Neuronal stem cell (in vitro differentiated cells): ENCODE results near the gene HOXD9.

Experiments
- DNase-seq: peaks from one replicate; pipeline ENCODE4 v3.0.0-alpha.2; 2013; ENCODE audit warnings: low spot score
- H2AFZ ChIP-seq: one replicate; pipeline ENCODE4 v1.6.1; 2013; ENCODE audit warnings: mild to moderate bottlenecking, low read length, inconsistent platforms
- H2AK5ac ChIP-seq: 2 replicates; pipeline ENCODE4 v1.6.1; 2013; ENCODE audit warnings: low read depth, mild to moderate bottlenecking, inconsistent platforms, low read length, moderate library complexity, mixed read lengths
- H2BK120ac ChIP-seq: 2 replicates; pipeline ENCODE4 v1.6.1; 2013; ENCODE audit warnings: low read depth, mild to moderate bottlenecking, inconsistent platforms, low read length, moderate library complexity, mixed read lengths
- H2BK12ac ChIP-seq: one replicate; pipeline ENCODE4 v1.6.1; 2013; ENCODE audit warnings: low read length, inconsistent platforms
- H2BK15ac ChIP-seq: 2 replicates; pipeline ENCODE4 v1.6.1; 2013; ENCODE audit warnings: mild to moderate bottlenecking, low read length, inconsistent platforms, mixed read lengths
- H2BK5ac ChIP-seq: one replicate; pipeline ENCODE4 v1.6.1; 2013; ENCODE audit warnings: inconsistent platforms, mild to moderate bottlenecking, low read length, moderate library complexity
- H3K14ac ChIP-seq: one replicate; pipeline ENCODE4 v1.6.1; 2013; ENCODE audit warnings: low read length, inconsistent platforms
- H3K18ac ChIP-seq: 2 replicates; pipeline ENCODE4 v1.6.1; 2013; ENCODE audit warnings: low read length, inconsistent platforms
- H3K23ac ChIP-seq: 2 replicates; pipeline ENCODE4 v1.6.1; 2013; ENCODE audit warnings: low read depth, mild to moderate bottlenecking, mixed read lengths, low read length, inconsistent platforms; ENCODE audit not compliant: poor library complexity
- H3K27ac ChIP-seq: replicated peaks from 3 replicates; pipeline ENCODE4 v1.5.1; 2013; ENCODE audit warnings: low read length, inconsistent platforms
- H3K27me3 ChIP-seq, 3 experiments: 2 replicates each; pipeline ENCODE4 v1.6.1; 2013; ENCODE audit warnings: low read length in 3 of 3, mild to moderate bottlenecking in 2 of 3, inconsistent platforms in 1 of 3, low read depth in 1 of 3, mixed read lengths in 1 of 3, moderate library complexity in 1 of 3; ENCODE audit not compliant: control insufficient read depth in 3 of 3, insufficient read depth in 3 of 3
- H3K36me3 ChIP-seq, 2 donors: replicated peaks in 1 of 2; 2 replicates each; pipeline ENCODE4 v1.6.1; 2013; ENCODE audit warnings: low read length in 2 of 2; ENCODE audit not compliant: control insufficient read depth in 2 of 2, insufficient read depth in 2 of 2
- H3K4ac ChIP-seq: 2 replicates; pipeline ENCODE4 v1.6.1; 2013; ENCODE audit warnings: inconsistent platforms, mild to moderate bottlenecking, low read length, moderate library complexity
- H3K4me1 ChIP-seq, 2 donors: 1 replicate in 1 of 2; 2 replicates in 1 of 2; pipeline ENCODE4 v1.6.1; 2013; ENCODE audit warnings: low read length in 2 of 2, low read depth in 1 of 2; ENCODE audit not compliant: control insufficient read depth in 2 of 2, insufficient read depth in 1 of 2
- H3K4me2 ChIP-seq: one replicate; pipeline ENCODE4 v1.6.1; 2013; ENCODE audit warnings: mild to moderate bottlenecking, low read length, inconsistent platforms; ENCODE audit not compliant: insufficient read depth, poor library complexity, severe bottlenecking
- H3K4me3 ChIP-seq, 2 donors: 2 replicates each; pipeline ENCODE4 v1.5.1; 2013; ENCODE audit warnings: low read length in 2 of 2, mild to moderate bottlenecking in 2 of 2, inconsistent platforms in 1 of 2, moderate library complexity in 1 of 2
- H3K79me1 ChIP-seq: one replicate; pipeline ENCODE4 v1.6.1; 2013; ENCODE audit warnings: low read depth, mild to moderate bottlenecking, inconsistent platforms, low read length, moderate library complexity
- H3K9ac ChIP-seq: one replicate; pipeline ENCODE4 v1.6.1; 2013; ENCODE audit warnings: mild to moderate bottlenecking, low read depth, low read length, inconsistent platforms; ENCODE audit not compliant: poor library complexity
- H3K9me3 ChIP-seq, 2 donors: replicated peaks in 1 of 2; 2 replicates each; pipeline versions ENCODE3 to v1.6.1; 2013; ENCODE audit warnings: low read length in 2 of 2, mild to moderate bottlenecking in 2 of 2, inconsistent platforms in 1 of 2, low read depth in 1 of 2, mixed read lengths in 1 of 2, moderate library complexity in 1 of 2; ENCODE audit not compliant: control insufficient read depth in 2 of 2, insufficient read depth in 1 of 2
- H4K8ac ChIP-seq: one replicate; pipeline ENCODE4 v1.6.1; 2013; ENCODE audit warnings: low read depth, mild to moderate bottlenecking, inconsistent platforms, low read length, moderate library complexity
- H4K91ac ChIP-seq: one replicate; pipeline ENCODE4 v1.6.1; 2013; ENCODE audit warnings: low read length, low read depth, mild to moderate bottlenecking, inconsistent platforms; ENCODE audit not compliant: poor library complexity
- WGBS, 2 donors: extraction: QIAGEN DNeasy Blood & Tissue Kit; methylation state at CpG; one replicate each; pipeline ENCODE4 v1.1.7; 2013; ENCODE audit warnings: missing lambda C conversion rate in 2 of 2, mixed read lengths in 1 of 2; ENCODE audit not compliant: insufficient read length in 2 of 2, insufficient replicate concordance in 1 of 2; ENCODE audit errors: extremely low coverage in 2 of 2; 5-methylcytosine and 5-hydroxymethylcytosine counted together

Gene HOXD9

DNA sequence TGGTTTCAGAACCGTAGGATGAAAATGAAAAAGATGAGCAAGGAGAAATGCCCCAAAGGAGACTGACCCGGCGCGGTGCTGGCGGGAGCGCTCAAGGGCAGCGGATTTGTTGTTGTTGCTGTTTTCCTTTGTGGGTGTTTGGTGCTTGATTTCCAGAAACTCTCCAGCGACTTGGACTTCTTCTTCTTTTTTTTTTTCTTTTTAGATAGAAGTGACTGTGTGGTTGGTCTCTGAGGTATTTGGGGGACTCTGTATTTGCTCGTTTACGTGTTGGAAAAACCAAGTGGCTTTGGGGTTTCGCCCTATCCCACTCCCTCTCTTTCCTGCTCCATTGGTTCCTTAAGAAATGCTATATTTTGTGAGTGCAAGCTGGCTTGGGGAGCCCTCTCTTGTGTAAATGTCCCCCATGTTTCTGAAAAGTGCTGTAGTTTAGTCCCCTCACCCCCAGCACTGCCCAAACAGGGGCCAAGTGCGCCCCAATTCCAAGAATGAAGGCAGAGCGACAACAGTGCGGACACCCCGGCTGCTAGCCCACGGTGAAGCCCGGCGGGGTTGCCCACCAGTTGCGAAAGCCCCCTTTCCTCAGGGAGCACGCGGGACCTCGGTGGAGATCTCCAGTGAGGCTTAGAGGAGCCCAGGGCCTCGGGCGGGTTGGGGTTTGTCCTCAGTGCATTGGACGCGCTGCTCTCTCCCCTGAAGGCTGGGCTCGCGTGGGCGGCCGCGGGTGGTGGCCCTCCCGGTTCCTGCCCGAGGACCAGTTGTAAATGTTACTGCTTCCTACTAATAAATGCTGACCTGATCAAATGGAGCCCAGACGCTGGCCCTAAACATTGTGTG is 1.8 kb downstream of the HOXD9 start:
- Histone ChIP-seq H2BK120ac (no peak overlapping the region), H4K8ac (no peak overlapping the region), H3K14ac (no peak overlapping the region), H3K9ac (no peak overlapping the region), H2AK5ac (no peak overlapping the region), H3K4me1 (peaks cover 0 to 5% of the 10 kb centered on the region in 2 donors), H2BK15ac (no peak overlapping the region), H3K18ac (no peak overlapping the region), H2BK12ac (no peak overlapping the region), H3K36me3 (no peaks in the 10 kb centered on the region), H2AFZ (no peak overlapping the region), H3K27ac (no peak overlapping the region), H2BK5ac (no peak overlapping the region), H3K4ac (no peak overlapping the region), H4K91ac (no peak overlapping the region), H3K4me2 (no peak overlapping the region), H3K4me3 (no peak overlapping the region), H3K79me1 (no peaks in the 10 kb centered on the region), H3K9me3 (no peaks in the 10 kb centered on the region), H3K23ac (peak overlapping the region; percentile 26), H3K27me3 (peaks cover 67 to 100% (median 93%) of the 10 kb centered on the region in 3 experiments)
- DNase-seq: no peak
- WGBS, 2 donors: no CpG with 5 or more reads among the region's 34 CpGs

DNA sequence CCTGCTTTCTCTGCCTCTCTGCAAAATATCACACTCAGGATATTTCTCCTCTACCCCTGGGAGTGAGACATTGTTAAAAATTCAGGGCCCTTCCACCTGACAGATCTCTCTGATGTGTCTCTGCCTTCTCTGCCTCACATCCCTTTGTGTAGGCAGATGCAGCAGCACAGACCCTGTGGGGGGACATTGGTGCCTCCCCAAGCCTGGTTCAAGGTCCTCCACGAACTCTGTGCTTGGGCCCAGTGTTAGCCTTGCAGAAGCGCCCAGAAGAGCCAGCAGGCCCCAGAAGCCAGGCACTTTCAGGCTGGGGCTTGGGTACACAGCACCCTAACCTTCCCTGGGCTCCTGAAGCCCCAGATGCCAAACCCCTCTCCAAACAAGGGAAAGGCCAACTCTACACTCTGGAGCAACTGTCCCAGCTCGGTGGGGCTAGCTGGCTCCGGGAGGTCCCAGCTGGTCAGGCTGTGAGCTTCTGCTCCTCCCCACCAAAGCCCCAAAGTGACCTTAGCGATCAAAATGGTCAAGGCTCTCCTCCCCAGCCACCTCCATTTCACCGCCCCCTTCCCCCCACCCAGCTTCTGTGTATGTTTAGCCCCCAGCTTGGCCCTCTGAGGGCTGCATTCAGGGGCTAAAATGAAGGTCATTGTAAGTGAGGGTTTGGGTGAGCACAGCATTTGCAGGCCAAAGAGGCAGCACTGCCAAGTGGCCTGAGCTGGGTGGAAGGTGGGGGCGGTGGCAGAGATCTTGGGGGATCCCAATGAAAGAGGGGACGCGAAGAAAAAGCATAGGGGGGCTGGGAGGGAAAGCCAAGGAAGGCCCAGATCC is 2.6 kb downstream of the HOXD9 start:
- H2BK120ac ChIP-seq: no peak overlapping the region
- H3K4me1 ChIP-seq: peaks cover 0 to 5% of the 10 kb centered on the region in 2 donors
- H2BK5ac ChIP-seq: no peak overlapping the region
- no peak overlapping the region for H2AFZ ChIP-seq
- H3K23ac ChIP-seq: no peak overlapping the region
- no peak overlapping the region for H3K27ac ChIP-seq
- H3K4ac ChIP-seq: no peak overlapping the region
- H3K4me3 ChIP-seq: no peak overlapping the region
- H3K27me3 ChIP-seq: peaks cover 67 to 98% (median 93%) of the 10 kb centered on the region in 3 experiments
- no peaks in the 10 kb centered on the region for H3K9me3 ChIP-seq
- no peak overlapping the region for H4K8ac ChIP-seq
- H3K36me3 ChIP-seq: no peaks in the 10 kb centered on the region
- H3K9ac ChIP-seq: no peak overlapping the region
- DNase-seq: no peak
- peak overlapping the region; percentile 4 for H3K4me2 ChIP-seq
- H2BK15ac ChIP-seq: no peak overlapping the region
- no CpG with 5 or more reads among the region's 9 CpGs for WGBS, 2 donors
- H2BK12ac ChIP-seq: no peak overlapping the region
- H3K18ac ChIP-seq: no peak overlapping the region
- H3K79me1 ChIP-seq: no peaks in the 10 kb centered on the region
- no peak overlapping the region for H2AK5ac ChIP-seq
- peak overlapping the region; percentile 6 for H3K14ac ChIP-seq
- H4K91ac ChIP-seq: no peak overlapping the region

DNA sequence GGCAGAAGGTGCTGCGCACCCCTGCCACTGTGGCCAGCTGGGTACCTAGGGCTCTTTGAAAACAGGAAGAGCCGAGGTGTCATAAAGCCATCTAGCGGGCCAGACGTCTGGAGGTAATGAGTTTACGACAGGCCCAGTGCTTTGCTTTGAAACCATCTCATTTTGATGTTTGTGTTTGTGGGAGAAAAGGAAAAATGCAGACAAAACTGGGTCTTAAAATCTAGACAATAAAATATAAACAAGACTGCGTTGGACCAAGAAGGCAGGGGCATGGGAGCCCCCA is 3.2 kb downstream of the HOXD9 start:
- no peak overlapping the region for H2BK15ac ChIP-seq
- H3K4me2 ChIP-seq: no peak overlapping the region
- H3K23ac ChIP-seq: no peak overlapping the region
- H3K18ac ChIP-seq: no peak overlapping the region
- H2AFZ ChIP-seq: no peak overlapping the region
- no peak overlapping the region for H4K8ac ChIP-seq
- no peaks in the 10 kb centered on the region for H3K9me3 ChIP-seq
- no peaks in the 10 kb centered on the region for H3K79me1 ChIP-seq
- no peak overlapping the region for H3K4me3 ChIP-seq
- no peak overlapping the region for H3K4ac ChIP-seq
- no CpG with 5 or more reads among the region's 6 CpGs for WGBS, 2 donors
- H2AK5ac ChIP-seq: no peak overlapping the region
- H2BK5ac ChIP-seq: no peak overlapping the region
- H3K36me3 ChIP-seq: no peaks in the 10 kb centered on the region
- no peak overlapping the region for H2BK120ac ChIP-seq
- DNase-seq: no peak
- H3K14ac ChIP-seq: no peak overlapping the region
- no peak overlapping the region for H2BK12ac ChIP-seq
- peaks cover 0 to 5% of the 10 kb centered on the region in 2 donors for H3K4me1 ChIP-seq
- no peak overlapping the region for H3K27ac ChIP-seq
- peaks cover 65 to 98% (median 93%) of the 10 kb centered on the region in 3 experiments for H3K27me3 ChIP-seq
- H4K91ac ChIP-seq: no peak overlapping the region
- no peak overlapping the region for H3K9ac ChIP-seq
